Body of pancreas (tissue), 4 donors: Measurements from ENCODE around the gene CEP290. TPM values are rescaled to one million over a fixed set of nuclear protein-coding genes. Genes with fewer than 3 reads are reported as not detected.

Experiments used
- ATAC-seq: fragments of 150-250 bp; one replicate; pipeline ENCODE4 v1.9.1; 2016
- DNase-seq, 4 donors: peaks; one replicate each; pipeline ENCODE4 v3.0.0-alpha.2; 2019
- H3K27ac ChIP-seq, 4 donors: fragments of 200-600 bp; sonication (generic); 1 replicate in 3 of 4; 2 replicates in 1 of 4; pipeline versions ENCODE4 v1.5.1 to v1.6.1; 2016 to 2019; ENCODE audit warnings: mild to moderate bottlenecking in 1 of 4, mixed read lengths in 1 of 4, moderate library complexity in 1 of 4
- H3K27me3 ChIP-seq, 2 donors: fragments of 200-600 bp; sonication (generic); one replicate each; pipeline ENCODE4 v1.6.0; 2016; ENCODE audit warnings: mild to moderate bottlenecking in 1 of 2
- H3K36me3 ChIP-seq, 2 donors: fragments of 200-600 bp; sonication (generic); replicated peaks in 1 of 2; 2 replicates each; pipeline ENCODE4 v1.5.1; 2016; ENCODE audit warnings: low read depth in 2 of 2; ENCODE audit not compliant: insufficient read depth in 1 of 2
- H3K4me1 ChIP-seq: fragments of 200-600 bp; sonication (generic); one replicate; pipeline ENCODE4 v1.6.0; 2016
- H3K4me3 ChIP-seq, 2 donors: fragments of 200-600 bp; sonication (generic); 1 replicate in 1 of 2; 2 replicates in 1 of 2; pipeline ENCODE4 v1.5.1; 2016 to 2019
- H3K9me3 ChIP-seq, 3 donors: fragments of 200-600 bp; sonication (generic); 1 replicate in 2 of 3; 2 replicates in 1 of 3; pipeline ENCODE4 v1.5.1; 2016
- POLR2A ChIP-seq, 3 donors: fragments of 450-650 bp; IDR thresholded peaks; one replicate each; pipeline ENCODE4 v1.6.1; 2016; ENCODE audit warnings: antibody characterized with exemption in 3 of 3, mild to moderate bottlenecking in 2 of 3
- WGBS, 2 donors: methylation state at CpG; one replicate each; pipeline ENCODE4 v1.1.5; 2017; 5-methylcytosine and 5-hydroxymethylcytosine counted together
- intact Hi-C: fragments of 100-400 bp; cut with DNase I; formaldehyde crosslinking; loops from one replicate; pipeline ENCODE4 v1.15.1; 2023
- total RNA-seq, 2 donors: library from RNA; depleted of rRNA; stranded (reverse); fragments of >200 nt; gene quantifications; one replicate each; pipeline ENCODE4 v1.1.0, GENCODE V29; 2016
- TF ChIP-seq, protein P1 (sequence below), 7 experiments: fragments of 450-650 bp in 4 of 7; fragments of 200-600 bp in 3 of 7; sonication (generic) in 3 of 7; IDR thresholded peaks; one replicate each; pipeline ENCODE4 v1.5.1; 2016 to 2019; ENCODE audit warnings: antibody characterized with exemption in 7 of 7

CEP290 gene
- total RNA-seq, 2 donors from 2014 or later, result 20.4 to 22.6 TPM

DNA sequence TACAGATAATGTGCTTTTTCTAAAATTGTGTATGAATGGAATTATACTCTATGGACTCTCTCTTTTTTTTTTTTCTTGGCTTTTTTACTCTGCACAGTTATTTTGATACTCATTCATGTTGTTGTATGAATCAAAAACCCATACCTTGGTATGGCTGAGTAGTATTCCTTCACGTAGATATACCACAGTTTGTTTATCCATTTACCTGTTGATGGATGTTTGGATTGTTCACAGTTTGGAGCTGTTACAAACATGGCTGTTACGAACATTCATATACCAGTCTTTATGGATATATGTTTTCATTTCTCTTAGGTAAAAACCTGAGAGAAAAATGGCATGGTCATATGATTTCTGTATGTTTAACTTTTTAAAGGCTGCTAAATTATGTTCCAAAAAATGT, 43.4 kb upstream of the CEP290 start:
- intact Hi-C loops, result no loop called here
- DNase-seq, result no peak
- no peaks in the 10 kb centered on the region for H3K4me1 ChIP-seq
- no peak overlapping the region for H3K27ac ChIP-seq
- no peaks in the 10 kb centered on the region for H3K9me3 ChIP-seq
- no peak overlapping the region for H3K4me3 ChIP-seq
- H3K27me3 ChIP-seq, result no peaks in the 10 kb centered on the region
- ATAC-seq, result no peak
- WGBS, 2 donors, result 97% methylated on average over 2 of the region's 2 CpGs
- H3K36me3 ChIP-seq, result no peaks in the 10 kb centered on the region
- TF ChIP-seq, protein P1, sequence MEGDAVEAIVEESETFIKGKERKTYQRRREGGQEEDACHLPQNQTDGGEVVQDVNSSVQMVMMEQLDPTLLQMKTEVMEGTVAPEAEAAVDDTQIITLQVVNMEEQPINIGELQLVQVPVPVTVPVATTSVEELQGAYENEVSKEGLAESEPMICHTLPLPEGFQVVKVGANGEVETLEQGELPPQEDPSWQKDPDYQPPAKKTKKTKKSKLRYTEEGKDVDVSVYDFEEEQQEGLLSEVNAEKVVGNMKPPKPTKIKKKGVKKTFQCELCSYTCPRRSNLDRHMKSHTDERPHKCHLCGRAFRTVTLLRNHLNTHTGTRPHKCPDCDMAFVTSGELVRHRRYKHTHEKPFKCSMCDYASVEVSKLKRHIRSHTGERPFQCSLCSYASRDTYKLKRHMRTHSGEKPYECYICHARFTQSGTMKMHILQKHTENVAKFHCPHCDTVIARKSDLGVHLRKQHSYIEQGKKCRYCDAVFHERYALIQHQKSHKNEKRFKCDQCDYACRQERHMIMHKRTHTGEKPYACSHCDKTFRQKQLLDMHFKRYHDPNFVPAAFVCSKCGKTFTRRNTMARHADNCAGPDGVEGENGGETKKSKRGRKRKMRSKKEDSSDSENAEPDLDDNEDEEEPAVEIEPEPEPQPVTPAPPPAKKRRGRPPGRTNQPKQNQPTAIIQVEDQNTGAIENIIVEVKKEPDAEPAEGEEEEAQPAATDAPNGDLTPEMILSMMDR (IDR thresholded peaks at IDR 0.05), result no peak
- no peak for TF ChIP-seq POLR2A (IDR thresholded peaks at IDR 0.05)

DNA sequence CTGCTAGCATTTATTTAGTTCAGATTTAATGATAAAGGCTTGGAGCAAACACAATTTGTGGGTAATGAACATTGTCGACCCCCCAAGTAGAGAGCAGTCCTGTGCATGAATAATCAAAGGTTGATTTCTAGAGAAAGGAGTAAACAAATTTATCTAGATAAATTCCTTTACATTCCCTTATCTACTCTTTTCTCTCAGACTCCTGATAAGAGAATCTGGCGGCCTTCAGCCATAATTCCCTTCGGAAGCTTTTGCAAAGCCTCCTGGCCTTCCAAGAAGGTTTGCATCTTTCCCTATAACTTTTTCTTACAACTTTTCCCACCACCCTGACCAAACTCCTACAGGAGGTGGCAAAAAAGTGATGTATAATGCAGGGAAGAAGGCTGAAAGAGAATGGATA, 42.3 kb upstream of the CEP290 start:
- TF ChIP-seq POLR2A (IDR thresholded peaks at IDR 0.05), result no peak
- TF ChIP-seq, protein P1 (IDR thresholded peaks at IDR 0.05), result no peak
- H3K27ac ChIP-seq, result no peak overlapping the region
- no peak overlapping the region for H3K4me3 ChIP-seq
- intact Hi-C loops, result no loop called here
- ATAC-seq, result no peak
- no peaks in the 10 kb centered on the region for H3K36me3 ChIP-seq
- DNase-seq, result no peak
- H3K4me1 ChIP-seq, result no peaks in the 10 kb centered on the region
- WGBS, 2 donors, result 80 to 87% methylated on average over 3 of the region's 3 CpGs
- no peaks in the 10 kb centered on the region for H3K9me3 ChIP-seq
- H3K27me3 ChIP-seq, result no peaks in the 10 kb centered on the region

DNA sequence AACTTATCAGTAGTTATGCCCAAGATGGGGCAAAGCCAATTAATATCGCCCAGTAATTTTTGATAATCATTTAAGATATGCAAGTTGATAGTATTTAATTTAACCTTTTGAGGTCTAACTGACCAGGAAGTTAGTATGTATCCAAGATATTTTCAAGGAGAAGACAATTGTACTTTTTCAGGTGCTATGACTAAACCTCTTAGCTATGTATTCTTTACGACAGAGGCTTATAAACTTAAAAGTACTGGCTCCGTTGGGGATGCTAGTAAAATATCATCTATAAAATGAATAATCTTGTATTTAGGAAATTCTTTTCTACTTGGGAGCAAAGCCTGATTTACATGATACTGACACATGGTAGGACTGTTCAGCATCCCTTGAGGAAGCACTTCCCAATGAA, 40.5 kb upstream of the CEP290 start:
- Histone ChIP-seq H3K27ac (no peak overlapping the region), H3K4me1 (no peaks in the 10 kb centered on the region), H3K36me3 (no peaks in the 10 kb centered on the region), H3K9me3 (no peaks in the 10 kb centered on the region), H3K4me3 (no peak overlapping the region), H3K27me3 (no peaks in the 10 kb centered on the region)
- no peak for DNase-seq
- TF ChIP-seq, protein P1 (IDR thresholded peaks at IDR 0.05), result no peak
- no peak for TF ChIP-seq POLR2A (IDR thresholded peaks at IDR 0.05)
- intact Hi-C loops, result no loop called here
- WGBS, 2 donors, result 78 to 87% methylated on average over 3 of the region's 3 CpGs
- no peak for ATAC-seq

DNA sequence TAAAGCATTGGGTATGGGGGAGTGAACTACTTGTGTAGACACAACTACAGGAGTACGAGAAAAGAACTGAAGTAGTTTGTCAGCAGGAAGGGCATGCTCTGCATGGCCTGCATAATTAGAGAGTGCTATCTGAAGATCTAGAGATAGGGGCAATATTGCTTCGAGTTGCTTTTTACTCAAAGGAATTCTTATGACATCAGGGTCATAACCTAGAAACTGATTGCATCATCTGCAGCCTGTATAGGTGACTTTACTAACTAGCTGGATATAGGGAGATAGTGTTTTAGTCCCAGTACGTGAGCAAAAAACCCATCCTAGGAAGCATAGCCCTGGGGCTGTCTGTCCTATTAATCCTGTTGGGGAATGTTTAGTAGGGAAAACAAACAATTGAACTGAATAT, 40.0 kb upstream of the CEP290 start:
- Histone ChIP-seq H3K27me3 (no peaks in the 10 kb centered on the region), H3K9me3 (no peaks in the 10 kb centered on the region), H3K27ac (no peak overlapping the region), H3K36me3 (no peaks in the 10 kb centered on the region), H3K4me1 (no peaks in the 10 kb centered on the region), H3K4me3 (no peak overlapping the region)
- intact Hi-C loops, result no loop called here
- no peak for DNase-seq
- WGBS, 2 donors, result 90 to 92% methylated on average over 3 of the region's 3 CpGs
- no peak for ATAC-seq
- TF ChIP-seq, protein P1 (IDR thresholded peaks at IDR 0.05), result no peak
- TF ChIP-seq POLR2A (IDR thresholded peaks at IDR 0.05), result no peak

DNA sequence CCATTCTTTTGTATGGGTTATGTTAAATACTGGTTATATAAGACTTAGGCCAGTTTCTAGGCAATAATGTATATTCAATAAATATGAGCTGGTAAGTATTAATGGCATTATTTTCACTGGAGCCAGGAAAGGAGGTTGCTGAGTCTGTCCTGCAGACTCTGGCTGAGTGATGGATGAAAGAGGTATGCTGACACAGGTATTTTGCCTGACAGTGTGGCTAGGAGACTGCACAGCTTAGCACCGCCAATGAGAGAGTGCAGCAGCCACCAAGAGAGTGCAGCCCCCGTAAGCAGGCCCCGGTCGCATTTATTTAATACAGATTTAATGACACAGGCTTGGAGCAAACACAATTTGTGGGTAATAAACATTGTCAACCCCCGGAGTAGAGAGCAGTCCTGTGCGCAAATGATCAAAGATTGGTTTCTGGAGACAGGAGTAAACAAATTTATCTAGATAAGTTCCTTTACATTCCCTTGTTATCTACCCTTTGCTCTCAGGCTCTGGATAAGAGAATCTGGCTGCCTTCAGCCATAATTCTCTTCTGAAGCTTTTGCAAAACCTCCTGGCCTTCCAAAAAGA, 37.6 kb upstream of the CEP290 start:
- TF ChIP-seq, protein P1 (IDR thresholded peaks at IDR 0.05), result no peak
- TF ChIP-seq POLR2A (IDR thresholded peaks at IDR 0.05), result no peak
- no peaks in the 10 kb centered on the region for H3K36me3 ChIP-seq
- no peak for DNase-seq
- H3K9me3 ChIP-seq, result no peaks in the 10 kb centered on the region
- H3K27me3 ChIP-seq, result no peaks in the 10 kb centered on the region
- H3K27ac ChIP-seq, result no peak overlapping the region
- WGBS, 2 donors, result 70 to 74% methylated on average over 6 of the region's 6 CpGs
- H3K4me3 ChIP-seq, result no peak overlapping the region
- ATAC-seq, result no peak
- intact Hi-C loops, result no loop called here
- H3K4me1 ChIP-seq, result no peaks in the 10 kb centered on the region
